OCI-LY1 (cell line): ENCODE results near the gene ZSCAN20.

Source experiments
- H2AFZ ChIP-seq: fragments of 200-600 bp; sonication (generic), shearing (Covaris generic); 2 replicates; pipeline ENCODE4 v1.6.0; 2014; ENCODE audit warnings: antibody characterized with exemption, mild to moderate bottlenecking, low read length
- H3F3A ChIP-seq: fragments of 200-600 bp; sonication (generic), shearing (Covaris generic); 2 replicates; pipeline ENCODE4 v1.6.0; 2014; ENCODE audit warnings: mild to moderate bottlenecking, antibody characterized with exemption, low read length, moderate library complexity; ENCODE audit not compliant: insufficient read depth
- H3K27ac ChIP-seq: fragments of 200-600 bp; sonication (generic); 2 replicates; pipeline ENCODE4 v1.5.1; 2014; ENCODE audit warnings: low read length, mixed run types, mild to moderate bottlenecking, low read depth; ENCODE audit not compliant: poor library complexity, severe bottlenecking
- H3K27me3 ChIP-seq: fragments of 200-600 bp; sonication (generic); 2 replicates; pipeline ENCODE4 v1.6.0; 2014; ENCODE audit warnings: antibody characterized with exemption, mild to moderate bottlenecking, low read length, moderate library complexity; ENCODE audit not compliant: insufficient read depth
- H3K36me3 ChIP-seq: fragments of 200-600 bp; sonication (generic); 2 replicates; pipeline ENCODE4 v1.6.1; 2014; ENCODE audit warnings: mild to moderate bottlenecking, antibody characterized with exemption, low read length, moderate library complexity, mixed read lengths; ENCODE audit not compliant: insufficient read depth
- H3K4me1 ChIP-seq: fragments of 200-600 bp; sonication (generic); 2 replicates; pipeline ENCODE4 v1.5.1; 2014; ENCODE audit warnings: mild to moderate bottlenecking, low read length, moderate library complexity; ENCODE audit not compliant: insufficient read depth, severe bottlenecking
- H3K4me2 ChIP-seq: fragments of 200-600 bp; sonication (generic), shearing (Covaris generic); 2 replicates; pipeline ENCODE4 v1.6.1; 2014; ENCODE audit warnings: low read length
- H3K4me3 ChIP-seq: fragments of 200-600 bp; sonication (generic); 2 replicates; pipeline ENCODE4 v1.5.1; 2014; ENCODE audit warnings: low read length, low read depth, mild to moderate bottlenecking, mixed read lengths; ENCODE audit not compliant: poor library complexity, severe bottlenecking
- H3K79me2 ChIP-seq: fragments of 200-600 bp; shearing (Covaris generic); 2 replicates; pipeline ENCODE4 v1.6.1; 2016; ENCODE audit warnings: mixed run types, low read length, mixed read lengths; ENCODE audit not compliant: insufficient read depth
- H3K9ac ChIP-seq: fragments of 200-600 bp; sonication (generic), shearing (Covaris generic); 2 replicates; pipeline ENCODE4 v1.6.1; 2014; ENCODE audit warnings: mild to moderate bottlenecking, low read length, mixed read lengths
- H3K9me2 ChIP-seq: fragments of 200-600 bp; sonication (generic), shearing (Covaris generic); 2 replicates; pipeline ENCODE4 v1.6.1; 2014; ENCODE audit warnings: low read depth, mild to moderate bottlenecking, low read length, mixed read lengths
- H3K9me3 ChIP-seq: fragments of 200-600 bp; shearing (Covaris generic); 2 replicates; pipeline ENCODE4 v1.6.1; 2014; ENCODE audit warnings: low read length, mixed read lengths
- H4K20me1 ChIP-seq: fragments of 200-600 bp; sonication (generic), shearing (Covaris generic); 2 replicates; pipeline ENCODE4 v1.6.0; 2016; ENCODE audit warnings: mild to moderate bottlenecking, low read length; ENCODE audit not compliant: insufficient read depth
- CTCF ChIP-seq: fragments of 200-600 bp; sonication (generic), shearing (Covaris generic); IDR thresholded peaks from 2 replicates; pipeline ENCODE4 v1.5.1; 2017; ENCODE audit warnings: mild to moderate bottlenecking, antibody characterized with exemption, low read length, moderate library complexity, mixed read lengths
- EZH2 ChIP-seq: fragments of 200-600 bp; sonication (generic), shearing (Covaris generic); IDR thresholded peaks from 2 replicates; pipeline ENCODE4 v1.8.0; 2017; ENCODE audit warnings: borderline replicate concordance, mixed run types, mild to moderate bottlenecking, antibody characterized with exemption, low read length, moderate library complexity, mixed read lengths

ZSCAN20 gene

GRCh38 chr1:33468967-33469366 is 3.5 kb upstream of the ZSCAN20 start:
- no peak overlapping the region for H3K4me3 ChIP-seq
- H3K27ac ChIP-seq = no peak overlapping the region
- no peaks in the 10 kb centered on the region for H3K9me3 ChIP-seq
- H4K20me1 ChIP-seq = no peaks in the 10 kb centered on the region
- H3K9ac ChIP-seq = no peak overlapping the region
- H3K4me2 ChIP-seq = no peak overlapping the region
- TF ChIP-seq EZH2 = no peak
- no peak for TF ChIP-seq CTCF
- H3K27me3 ChIP-seq = no peaks in the 10 kb centered on the region
- no peaks in the 10 kb centered on the region for H3K9me2 ChIP-seq
- H3K36me3 ChIP-seq = no peaks in the 10 kb centered on the region
- H2AFZ ChIP-seq = no peak overlapping the region
- H3F3A ChIP-seq = no peaks in the 10 kb centered on the region
- peaks cover 10% of the 10 kb centered on the region for H3K4me1 ChIP-seq
- no peaks in the 10 kb centered on the region for H3K79me2 ChIP-seq

DNA sequence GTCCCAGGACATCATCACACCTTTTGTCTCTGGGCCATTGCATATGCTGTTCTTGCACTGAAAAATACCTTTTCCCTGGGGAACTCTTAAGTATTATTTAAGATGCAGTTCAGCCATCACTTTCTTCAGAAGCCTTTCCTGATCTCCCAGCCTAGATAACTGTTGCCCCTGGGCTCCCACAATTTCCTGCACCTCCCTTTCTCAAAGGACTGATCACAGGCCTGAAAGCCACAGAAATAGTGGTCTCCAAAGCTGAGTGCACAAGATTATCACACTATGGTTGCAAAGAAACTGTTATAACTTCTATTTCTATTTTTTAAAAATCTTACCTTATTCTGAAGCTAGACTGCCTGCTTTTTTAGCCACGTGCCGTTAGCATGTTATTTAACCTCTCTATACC is 2.8 kb upstream of the ZSCAN20 start:
- TF ChIP-seq EZH2 (no peak), CTCF (no peak)

DNA sequence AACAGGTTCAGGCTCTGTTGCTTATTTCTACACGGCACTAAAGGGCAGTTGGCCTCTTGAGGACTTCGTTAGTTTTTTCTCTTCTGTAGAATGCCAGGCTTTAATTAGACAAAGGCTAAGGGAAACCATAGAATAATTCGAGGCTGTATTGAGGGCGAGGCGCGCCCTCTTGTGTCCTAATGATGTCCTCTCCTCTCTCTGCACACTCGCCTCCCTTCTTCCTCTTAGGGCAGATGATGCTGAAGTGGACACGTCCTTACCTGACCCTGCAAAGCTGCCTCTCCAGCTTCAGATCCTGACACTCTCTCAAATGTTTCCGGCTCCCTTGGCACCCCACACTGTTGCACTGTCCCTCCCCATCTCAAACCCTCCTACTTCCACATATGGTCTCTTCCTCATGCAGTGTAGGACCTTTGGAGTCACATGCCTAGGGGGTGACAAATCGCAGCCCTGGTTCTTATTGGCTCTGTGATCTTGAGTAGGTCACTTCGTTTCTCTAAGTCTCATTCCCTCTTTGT is 1.9 kb upstream of the ZSCAN20 start:
- no peak overlapping the region for H3K4me3 ChIP-seq
- no peaks in the 10 kb centered on the region for H3K9me3 ChIP-seq
- H4K20me1 ChIP-seq = no peaks in the 10 kb centered on the region
- no peak overlapping the region for H2AFZ ChIP-seq
- H3K4me2 ChIP-seq = no peak overlapping the region
- peak; percentile 77 for TF ChIP-seq CTCF
- no peak for TF ChIP-seq EZH2
- H3F3A ChIP-seq = no peaks in the 10 kb centered on the region
- H3K9me2 ChIP-seq = no peaks in the 10 kb centered on the region
- H3K79me2 ChIP-seq = no peaks in the 10 kb centered on the region
- H3K4me1 ChIP-seq = peaks cover 10% of the 10 kb centered on the region
- H3K27me3 ChIP-seq = no peaks in the 10 kb centered on the region
- H3K9ac ChIP-seq = no peak overlapping the region
- no peaks in the 10 kb centered on the region for H3K36me3 ChIP-seq
- H3K27ac ChIP-seq = no peak overlapping the region

More for the DNA sequence above, 2.8 kb upstream of the ZSCAN20 start:
- Histone ChIP-seq H3K27me3 (no peaks in the 10 kb centered on the region), H3K4me1 (peaks cover 10% of the 10 kb centered on the region), H3K79me2 (no peaks in the 10 kb centered on the region), H3K9me3 (no peaks in the 10 kb centered on the region), H3K9ac (no peak overlapping the region), H2AFZ (no peak overlapping the region), H3K9me2 (no peaks in the 10 kb centered on the region), H4K20me1 (no peaks in the 10 kb centered on the region), H3K4me3 (no peak overlapping the region), H3F3A (no peaks in the 10 kb centered on the region), H3K4me2 (no peak overlapping the region), H3K27ac (no peak overlapping the region), H3K36me3 (no peaks in the 10 kb centered on the region)
